ENCODE data around the gene ANKS3.
A peak's percentile ranks its signal among the peaks of the same experiment; 100 is the strongest.

Gene ANKS3

DNA sequence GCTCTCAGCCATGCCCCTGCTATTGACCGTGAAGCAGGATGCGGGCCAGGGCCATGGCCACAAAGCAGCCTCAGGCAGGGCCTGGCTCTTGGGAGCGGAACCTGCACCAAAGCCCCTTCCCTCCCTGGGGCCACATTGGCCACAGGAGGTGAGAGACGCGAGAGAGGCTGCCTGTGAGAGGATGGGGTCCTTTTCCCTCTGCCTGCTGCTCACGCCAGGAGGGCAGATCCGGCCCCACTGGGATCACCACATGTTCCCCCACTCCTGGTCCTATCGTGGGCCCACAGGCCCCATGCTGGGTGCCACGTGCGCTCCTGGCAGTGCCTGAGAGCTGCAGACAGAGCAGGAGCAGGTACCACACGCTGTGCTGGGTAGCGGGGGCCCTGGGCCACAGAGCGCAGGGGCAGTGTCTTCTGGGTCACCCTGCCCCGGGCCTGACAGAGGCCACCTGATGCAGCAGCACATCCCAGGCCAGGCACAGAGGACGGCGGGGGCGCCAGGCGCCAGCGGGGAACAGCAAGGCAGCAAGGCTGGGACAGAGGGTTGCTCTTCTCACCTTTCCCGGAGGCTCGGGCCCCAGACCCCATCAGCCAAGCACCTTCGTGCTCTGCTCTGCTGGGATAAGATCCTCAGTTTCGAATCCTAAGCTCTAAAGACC, 49.9 kb downstream of the ANKS3 start:
- Mint-ChIP-seq H3K4me1 (no peaks in the 10 kb centered on the region), H3K9me3 (no peaks in the 10 kb centered on the region), H3K27me3 (no peaks in the 10 kb centered on the region), H3K27ac (no peak overlapping the region), H3K36me3 (peaks cover 4% of the 10 kb centered on the region), H3K4me3 (no peak overlapping the region)
- ATAC-seq (ENCODE audit: low read depth), result no peak
- no peak for DNase-seq (ENCODE audit: low spot score in 2 of 2)

DNA sequence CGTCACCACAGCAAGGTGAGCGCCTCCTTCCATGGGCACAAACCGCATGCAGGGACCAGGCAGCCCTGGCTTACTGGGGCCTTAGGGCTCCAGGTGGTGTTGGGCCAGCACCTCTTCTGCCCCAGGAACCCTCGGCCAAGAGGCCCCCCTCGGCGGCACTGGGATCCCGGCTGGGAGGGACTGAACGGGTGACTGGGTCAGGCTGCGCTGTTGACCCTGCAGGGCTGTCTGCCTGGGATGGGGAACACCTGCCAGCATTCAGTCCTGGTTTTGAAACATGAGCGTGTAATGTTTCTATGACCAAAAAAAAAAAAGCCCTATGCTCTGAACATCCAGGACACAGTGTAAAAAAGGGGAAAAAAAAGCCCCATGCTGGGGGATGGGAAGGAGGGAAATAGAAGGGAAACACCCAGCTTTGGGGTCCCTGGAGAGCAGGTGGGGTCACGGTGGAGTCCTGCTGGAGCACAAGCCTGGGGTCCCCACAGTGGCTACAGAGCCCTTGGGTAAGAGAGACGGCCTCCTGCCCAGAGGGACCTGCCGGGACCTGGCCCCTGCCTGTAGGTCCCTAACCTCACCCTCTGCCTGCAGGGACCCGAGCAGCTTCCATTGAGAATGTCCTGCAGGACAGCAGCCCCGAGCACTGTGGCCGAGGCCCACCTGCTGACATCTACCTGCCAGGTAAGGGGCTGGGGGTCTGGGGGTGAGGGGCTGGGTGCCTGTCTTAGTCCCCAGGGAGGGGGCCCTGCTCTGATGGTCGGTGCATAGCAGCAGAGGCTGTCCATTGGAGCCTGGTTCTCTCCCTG, 50.6 kb downstream of the ANKS3 start:
- no peaks in the 10 kb centered on the region for H3K9me3 Mint-ChIP-seq
- no peaks in the 10 kb centered on the region for H3K4me1 Mint-ChIP-seq
- DNase-seq (ENCODE audit: low spot score in 2 of 2), result no peak
- H3K27me3 Mint-ChIP-seq, result no peaks in the 10 kb centered on the region
- no peak for ATAC-seq (ENCODE audit: low read depth)
- no peak overlapping the region for H3K27ac Mint-ChIP-seq
- H3K36me3 Mint-ChIP-seq, result peaks cover 4% of the 10 kb centered on the region
- H3K4me3 Mint-ChIP-seq, result no peak overlapping the region

DNA sequence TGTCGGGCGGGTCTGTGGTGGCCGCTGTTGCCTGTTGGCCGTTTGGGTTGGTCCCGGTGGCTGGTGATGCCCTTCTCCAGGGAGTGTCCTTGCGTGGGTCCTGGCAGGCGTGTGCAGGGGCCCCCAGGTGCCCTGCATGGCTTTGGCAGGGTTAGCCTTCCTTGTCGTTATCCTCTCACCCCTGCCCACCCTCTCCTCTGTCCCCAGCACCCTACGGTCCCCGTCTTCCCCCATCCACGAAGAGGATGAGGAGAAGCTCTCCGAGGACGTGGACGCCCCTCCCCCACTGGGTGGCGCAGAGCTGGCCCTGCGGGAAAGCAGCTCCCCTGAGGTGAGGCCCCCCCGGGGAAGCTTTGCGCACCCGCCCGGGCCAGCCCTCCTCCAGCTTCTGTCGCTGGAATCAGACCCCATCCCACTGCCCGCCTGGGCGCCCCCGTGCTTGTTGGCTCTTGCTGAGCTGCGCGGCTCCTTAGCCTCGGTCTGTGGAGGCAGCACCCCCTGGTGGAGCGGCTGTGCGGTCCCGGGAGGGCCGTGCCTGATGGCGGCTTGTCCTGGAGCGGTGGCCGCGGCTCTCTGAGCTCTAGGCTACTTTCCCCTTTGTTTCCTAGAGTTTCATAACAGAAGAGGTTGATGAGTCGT, 51.3 kb downstream of the ANKS3 start:
- H3K4me3 Mint-ChIP-seq, result no peak overlapping the region
- no peaks in the 10 kb centered on the region for H3K27me3 Mint-ChIP-seq
- peaks cover 3% of the 10 kb centered on the region for H3K4me1 Mint-ChIP-seq
- ATAC-seq (ENCODE audit: low read depth) (no peak), DNase-seq (ENCODE audit: low spot score in 2 of 2) (no peak)
- H3K9me3 Mint-ChIP-seq, result no peaks in the 10 kb centered on the region
- peaks cover 8% of the 10 kb centered on the region for H3K36me3 Mint-ChIP-seq
- H3K27ac Mint-ChIP-seq, result no peak overlapping the region

DNA sequence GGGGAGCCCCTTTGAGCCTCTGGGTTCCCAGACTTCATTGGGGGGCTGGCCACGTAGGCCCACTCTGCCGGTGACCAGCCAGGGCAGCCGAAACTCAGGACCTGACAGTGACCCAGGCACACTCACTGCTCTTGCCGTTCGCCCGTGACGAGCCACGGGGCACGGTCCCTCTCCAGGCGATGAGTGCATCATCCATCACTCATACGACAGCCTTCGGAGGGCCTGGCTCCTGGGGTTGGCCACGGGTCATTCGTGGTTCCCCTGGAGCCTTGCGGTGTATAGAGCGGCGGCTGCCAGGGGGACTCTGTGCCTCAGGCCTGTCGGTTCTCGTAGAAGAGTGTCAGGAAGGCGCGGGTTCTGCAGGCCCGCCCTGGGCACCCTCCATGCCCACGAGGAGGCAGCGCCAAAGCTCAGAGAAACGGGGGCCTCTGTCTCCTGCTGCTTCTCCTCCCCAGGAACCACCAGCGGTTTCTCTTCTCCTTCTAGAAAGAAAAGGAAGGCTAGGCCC, 51.9 kb downstream of the ANKS3 start:
- H3K9me3 Mint-ChIP-seq, result no peaks in the 10 kb centered on the region
- H3K4me3 Mint-ChIP-seq, result no peak overlapping the region
- no peak overlapping the region for H3K27ac Mint-ChIP-seq
- H3K36me3 Mint-ChIP-seq, result peaks cover 8% of the 10 kb centered on the region
- no peaks in the 10 kb centered on the region for H3K27me3 Mint-ChIP-seq
- no peak for ATAC-seq (ENCODE audit: low read depth)
- DNase-seq (ENCODE audit: low spot score in 2 of 2), result no peak
- peaks cover 3% of the 10 kb centered on the region for H3K4me1 Mint-ChIP-seq

DNA sequence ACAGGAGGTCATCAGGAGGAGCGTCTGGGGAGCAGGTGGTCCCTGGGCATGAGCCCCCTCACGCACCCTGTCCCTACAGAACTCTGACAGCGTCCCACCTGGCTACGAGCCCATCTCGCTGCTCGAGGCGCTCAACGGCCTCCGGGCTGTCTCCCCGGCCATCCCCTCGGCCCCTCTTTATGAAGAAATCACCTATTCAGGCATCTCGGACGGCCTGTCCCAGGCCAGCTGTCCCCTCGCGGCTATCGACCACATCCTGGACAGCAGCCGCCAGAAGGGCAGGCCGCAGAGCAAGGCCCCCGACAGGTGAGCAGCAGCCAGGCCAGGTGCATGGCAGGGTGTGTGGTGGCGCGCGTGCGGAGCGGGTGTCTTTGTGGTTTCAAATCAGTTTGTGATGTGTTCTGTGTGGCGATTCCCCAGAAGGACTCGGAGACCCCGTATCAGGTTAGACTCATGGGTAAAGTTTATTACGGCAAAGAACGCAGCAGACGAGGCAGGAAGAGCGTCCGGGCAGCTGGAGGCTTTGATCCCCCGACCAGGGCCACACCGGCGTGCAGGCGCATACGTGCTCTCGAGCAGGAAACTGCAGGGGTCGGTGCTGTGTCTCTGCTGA, 52.5 kb downstream of the ANKS3 start:
- H3K4me3 Mint-ChIP-seq, result no peak overlapping the region
- no peak overlapping the region for H3K27ac Mint-ChIP-seq
- H3K4me1 Mint-ChIP-seq, result peaks cover 3% of the 10 kb centered on the region
- ATAC-seq (ENCODE audit: low read depth) (no peak), DNase-seq (ENCODE audit: low spot score in 2 of 2) (no peak)
- peaks cover 8% of the 10 kb centered on the region for H3K36me3 Mint-ChIP-seq
- no peaks in the 10 kb centered on the region for H3K27me3 Mint-ChIP-seq
- H3K9me3 Mint-ChIP-seq, result no peaks in the 10 kb centered on the region

DNA sequence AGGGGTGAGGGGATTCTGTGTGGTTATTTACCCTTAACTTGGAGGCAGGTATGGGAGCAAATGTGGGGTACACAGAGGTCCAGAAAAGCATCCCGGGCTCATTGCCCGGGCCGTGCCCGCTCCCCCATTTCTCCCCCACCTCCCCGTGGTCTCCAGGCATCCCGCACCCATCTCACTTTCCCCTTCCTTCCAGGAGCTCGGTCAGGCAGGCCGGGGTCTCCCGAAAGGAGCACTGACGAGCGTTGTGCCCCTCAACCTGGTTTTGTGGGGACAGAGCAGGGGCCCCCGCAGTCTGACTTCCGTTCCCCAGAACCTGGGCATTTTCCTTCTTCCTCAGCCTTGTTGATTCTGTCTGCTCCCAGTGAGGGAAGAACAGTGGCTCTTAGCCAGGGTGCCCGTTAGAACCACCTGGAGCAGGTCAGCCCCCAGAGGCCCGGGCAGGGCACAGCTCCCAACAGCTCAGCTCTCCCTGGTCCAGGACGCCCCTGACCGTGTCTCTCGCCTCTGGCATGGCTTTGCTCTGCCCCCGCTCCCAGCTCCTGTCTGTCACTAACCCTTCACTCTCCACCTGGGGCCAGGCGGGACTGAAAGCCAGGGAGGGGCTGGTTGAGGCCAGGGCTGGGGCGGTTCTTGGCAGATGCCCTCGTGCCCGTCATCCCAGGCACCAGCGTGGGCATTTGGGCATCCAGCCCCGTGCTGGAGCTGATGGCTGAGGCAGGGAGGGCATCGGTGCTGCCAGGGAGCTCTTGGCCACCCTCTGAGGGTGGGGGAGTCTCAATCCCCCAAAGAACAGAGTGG, 53.2 kb downstream of the ANKS3 start:
- DNase-seq (ENCODE audit: low spot score in 2 of 2), result no peak
- no peak for ATAC-seq (ENCODE audit: low read depth)
- Mint-ChIP-seq H3K9me3 (no peaks in the 10 kb centered on the region), H3K4me1 (peaks cover 5% of the 10 kb centered on the region), H3K4me3 (no peak overlapping the region), H3K27ac (no peak overlapping the region), H3K27me3 (no peaks in the 10 kb centered on the region), H3K36me3 (peaks cover 8% of the 10 kb centered on the region)

DNA sequence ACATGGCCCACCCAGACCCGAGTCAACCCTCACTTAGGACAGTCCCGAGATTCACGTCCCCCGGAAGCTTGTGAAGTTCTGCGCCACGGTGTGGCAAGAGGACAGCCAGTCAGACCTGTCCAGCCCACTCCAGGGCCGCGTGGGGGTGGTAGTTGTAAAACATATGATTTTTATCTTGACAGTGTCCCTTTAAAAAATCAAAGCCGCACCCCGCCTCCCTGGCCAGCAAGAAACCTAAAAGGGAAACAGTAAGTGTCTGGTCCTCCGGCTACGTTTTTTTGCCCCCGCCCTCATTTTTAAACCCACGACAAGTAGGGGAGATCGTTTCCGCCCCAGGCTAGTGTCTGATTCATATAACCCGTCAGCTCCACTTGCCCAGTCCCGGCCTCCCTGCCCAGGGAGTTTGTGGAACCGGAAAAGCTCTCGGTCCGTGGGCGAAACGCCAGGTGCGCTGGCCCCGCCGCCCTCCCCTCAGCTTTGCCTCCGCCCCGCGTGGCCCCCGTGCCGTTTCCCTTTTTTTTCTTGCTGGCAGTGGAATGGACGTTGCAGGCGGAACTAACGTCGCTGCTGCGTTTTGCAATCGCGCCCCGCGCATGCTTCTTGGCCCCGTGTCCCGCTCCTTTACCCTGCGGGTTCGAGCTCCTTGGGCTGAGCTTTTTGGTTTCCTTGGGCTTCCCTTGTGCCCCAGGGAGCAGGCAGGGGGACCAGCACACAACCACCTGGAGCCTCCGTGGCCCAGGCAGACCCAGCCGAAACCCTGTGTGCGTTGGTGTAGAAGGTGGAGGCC, 54.0 kb downstream of the ANKS3 start:
- H3K4me3 Mint-ChIP-seq, result peak overlapping the region; percentile 61
- DNase-seq (ENCODE audit: low spot score in 2 of 2) (no peak), ATAC-seq (ENCODE audit: low read depth) (peak; percentile 51)
- no peaks in the 10 kb centered on the region for H3K9me3 Mint-ChIP-seq
- no peak overlapping the region for H3K27ac Mint-ChIP-seq
- H3K36me3 Mint-ChIP-seq, result peaks cover 8% of the 10 kb centered on the region
- no peaks in the 10 kb centered on the region for H3K27me3 Mint-ChIP-seq
- H3K4me1 Mint-ChIP-seq, result peaks cover 5% of the 10 kb centered on the region

- ATAC-seq (ENCODE audit: low read depth), result no peak
- no peaks in the 10 kb centered on the region for H3K27me3 Mint-ChIP-seq
- no peaks in the 10 kb centered on the region for H3K9me3 Mint-ChIP-seq
- no peak overlapping the region for H3K27ac Mint-ChIP-seq
- no peak for DNase-seq (ENCODE audit: low spot score in 2 of 2)
- H3K4me1 Mint-ChIP-seq, result peaks cover 5% of the 10 kb centered on the region
- no peak overlapping the region for H3K4me3 Mint-ChIP-seq
- peaks cover 8% of the 10 kb centered on the region for H3K36me3 Mint-ChIP-seq
These were observed 54.8 kb downstream of the ANKS3 start for GRCh38 chr16:4679156-4679849.

DNA sequence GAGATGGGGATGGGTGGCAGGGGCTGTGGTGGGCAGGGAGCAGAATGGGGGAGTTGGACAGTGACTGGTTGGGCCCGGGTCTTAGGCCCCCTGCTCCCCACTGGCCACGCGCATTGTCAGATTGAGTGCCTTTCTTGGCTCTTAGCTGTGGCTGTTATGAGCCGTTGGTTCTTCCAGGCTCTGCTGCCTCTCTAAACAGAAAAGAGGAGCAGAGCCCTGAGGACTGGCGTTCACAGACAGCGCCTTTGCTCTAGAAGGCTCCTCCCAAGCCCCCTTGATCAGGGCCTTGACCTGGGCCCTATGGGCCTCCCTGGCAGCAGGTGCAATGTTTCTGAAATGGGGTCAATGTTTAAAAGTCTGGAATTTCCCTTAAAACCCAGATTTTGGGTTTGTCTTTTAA, 55.5 kb downstream of the ANKS3 start:
- Mint-ChIP-seq H3K4me3 (no peak overlapping the region), H3K9me3 (no peaks in the 10 kb centered on the region), H3K36me3 (peaks cover 8% of the 10 kb centered on the region), H3K27ac (no peak overlapping the region), H3K4me1 (peaks cover 5% of the 10 kb centered on the region), H3K27me3 (no peaks in the 10 kb centered on the region)
- DNase-seq (ENCODE audit: low spot score in 2 of 2), result no peak
- no peak for ATAC-seq (ENCODE audit: low read depth)

- peaks cover 7% of the 10 kb centered on the region for H3K36me3 Mint-ChIP-seq
- no peaks in the 10 kb centered on the region for H3K27me3 Mint-ChIP-seq
- H3K27ac Mint-ChIP-seq, result no peak overlapping the region
- ATAC-seq (ENCODE audit: low read depth), result no peak
- H3K4me1 Mint-ChIP-seq, result peaks cover 5% of the 10 kb centered on the region
- no peaks in the 10 kb centered on the region for H3K9me3 Mint-ChIP-seq
- no peak overlapping the region for H3K4me3 Mint-ChIP-seq
- no peak for DNase-seq (ENCODE audit: low spot score in 2 of 2)
These were observed 56.1 kb downstream of the ANKS3 start for GRCh38 chr16:4677994-4678393.

DNA sequence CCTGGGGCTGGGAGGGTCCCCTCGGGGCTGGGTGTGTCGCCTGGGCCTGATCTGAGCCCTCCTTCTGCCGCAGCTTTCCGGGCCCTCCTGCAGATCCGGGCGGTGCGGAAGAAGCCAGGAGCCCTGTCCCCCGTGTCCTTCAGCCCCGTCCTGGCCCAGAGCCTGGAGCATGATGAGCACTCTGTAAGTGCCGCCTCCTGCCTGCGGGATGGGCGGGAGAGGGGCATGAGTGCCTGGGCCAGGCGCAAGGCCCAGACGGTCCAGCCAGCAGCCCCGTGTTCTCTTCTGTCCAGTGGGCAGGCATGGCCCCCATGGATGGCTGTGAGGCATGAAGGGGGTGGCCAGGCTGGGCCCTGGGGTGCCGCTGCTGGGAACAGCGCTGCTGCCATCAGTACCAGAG, 56.7 kb downstream of the ANKS3 start:
- no peaks in the 10 kb centered on the region for H3K27me3 Mint-ChIP-seq
- no peak for DNase-seq (ENCODE audit: low spot score in 2 of 2)
- H3K9me3 Mint-ChIP-seq, result no peaks in the 10 kb centered on the region
- H3K36me3 Mint-ChIP-seq, result peaks cover 6% of the 10 kb centered on the region
- H3K27ac Mint-ChIP-seq, result no peak overlapping the region
- H3K4me3 Mint-ChIP-seq, result no peak overlapping the region
- H3K4me1 Mint-ChIP-seq, result peaks cover 5% of the 10 kb centered on the region
- ATAC-seq (ENCODE audit: low read depth), result no peak

- Mint-ChIP-seq H3K4me3 (no peak overlapping the region), H3K27ac (no peak overlapping the region), H3K9me3 (no peaks in the 10 kb centered on the region), H3K27me3 (no peaks in the 10 kb centered on the region), H3K36me3 (peaks cover 6% of the 10 kb centered on the region), H3K4me1 (peaks cover 5% of the 10 kb centered on the region)
- DNase-seq (ENCODE audit: low spot score in 2 of 2), result no peak
- no peak for ATAC-seq (ENCODE audit: low read depth)
These were observed 57.2 kb downstream of the ANKS3 start for GRCh38 chr16:4676831-4677230.
